Measurements from ENCODE around the gene HERPUD2. TPM values are rescaled to one million over a fixed set of nuclear protein-coding genes. Genes with fewer than 3 reads are reported as not detected.

The HERPUD2 gene
- total RNA-seq, 2 experiments from 2014 or later, result 24.9 to 25.0 TPM

DNA sequence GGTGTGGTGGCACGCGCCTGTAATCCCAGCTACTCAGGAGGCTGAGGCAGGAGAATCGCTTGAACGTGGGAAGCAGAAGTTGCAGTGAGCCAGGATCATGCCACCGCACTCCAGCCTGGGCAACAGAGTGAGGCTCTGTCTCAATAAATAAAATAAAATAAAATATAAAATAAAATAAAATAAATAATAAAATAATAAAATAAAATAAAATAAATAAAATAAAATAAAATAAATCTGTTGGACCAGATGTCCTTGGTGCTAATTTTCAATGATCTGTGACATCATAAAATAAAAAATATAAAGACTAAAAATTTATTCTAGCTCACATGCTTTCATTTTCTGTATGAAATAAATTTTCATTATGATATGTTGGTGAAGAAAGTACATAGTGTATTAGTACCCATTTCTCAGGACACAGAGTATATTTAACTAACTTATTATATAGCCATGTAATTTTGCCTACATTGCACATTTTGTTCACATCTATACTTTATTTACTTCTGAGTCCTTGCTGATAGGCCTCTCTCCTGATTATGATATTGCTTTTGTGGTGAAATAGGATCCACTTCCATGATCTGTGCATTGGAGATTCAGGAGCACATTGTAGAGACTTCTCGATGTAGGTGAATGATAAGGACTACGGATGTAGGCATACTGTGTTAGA lies 17.8 kb upstream of the HERPUD2 start:
- DNase-seq (no peak), ATAC-seq (no peak)
- H3K27ac Mint-ChIP-seq, result no peak overlapping the region
- ChIA-PET CTCF (interaction anchor here (1.0 to 3.5 kb wide), 9 partner anchors 8 to 194 kb away, joined by 3 to 42 read pairs (median 4); no protein-coding TSS in a partner anchor), POLR2A (no interaction called here)
- H3K4me3 Mint-ChIP-seq, result no peak overlapping the region
- H3K36me3 Mint-ChIP-seq (ENCODE audit: low read depth), result no peaks in the 10 kb centered on the region
- H3K4me1 Mint-ChIP-seq (ENCODE audit: low read depth), result peaks cover 21% of the 10 kb centered on the region
- intact Hi-C loops (cut with micrococcal nuclease), result no loop called here
- TF ChIP-seq, protein P1, sequence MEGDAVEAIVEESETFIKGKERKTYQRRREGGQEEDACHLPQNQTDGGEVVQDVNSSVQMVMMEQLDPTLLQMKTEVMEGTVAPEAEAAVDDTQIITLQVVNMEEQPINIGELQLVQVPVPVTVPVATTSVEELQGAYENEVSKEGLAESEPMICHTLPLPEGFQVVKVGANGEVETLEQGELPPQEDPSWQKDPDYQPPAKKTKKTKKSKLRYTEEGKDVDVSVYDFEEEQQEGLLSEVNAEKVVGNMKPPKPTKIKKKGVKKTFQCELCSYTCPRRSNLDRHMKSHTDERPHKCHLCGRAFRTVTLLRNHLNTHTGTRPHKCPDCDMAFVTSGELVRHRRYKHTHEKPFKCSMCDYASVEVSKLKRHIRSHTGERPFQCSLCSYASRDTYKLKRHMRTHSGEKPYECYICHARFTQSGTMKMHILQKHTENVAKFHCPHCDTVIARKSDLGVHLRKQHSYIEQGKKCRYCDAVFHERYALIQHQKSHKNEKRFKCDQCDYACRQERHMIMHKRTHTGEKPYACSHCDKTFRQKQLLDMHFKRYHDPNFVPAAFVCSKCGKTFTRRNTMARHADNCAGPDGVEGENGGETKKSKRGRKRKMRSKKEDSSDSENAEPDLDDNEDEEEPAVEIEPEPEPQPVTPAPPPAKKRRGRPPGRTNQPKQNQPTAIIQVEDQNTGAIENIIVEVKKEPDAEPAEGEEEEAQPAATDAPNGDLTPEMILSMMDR (IDR thresholded peaks at IDR 0.05), result no peak
- no peaks in the 10 kb centered on the region for H3K9me3 Mint-ChIP-seq
- H3K27me3 Mint-ChIP-seq, result no peaks in the 10 kb centered on the region

DNA sequence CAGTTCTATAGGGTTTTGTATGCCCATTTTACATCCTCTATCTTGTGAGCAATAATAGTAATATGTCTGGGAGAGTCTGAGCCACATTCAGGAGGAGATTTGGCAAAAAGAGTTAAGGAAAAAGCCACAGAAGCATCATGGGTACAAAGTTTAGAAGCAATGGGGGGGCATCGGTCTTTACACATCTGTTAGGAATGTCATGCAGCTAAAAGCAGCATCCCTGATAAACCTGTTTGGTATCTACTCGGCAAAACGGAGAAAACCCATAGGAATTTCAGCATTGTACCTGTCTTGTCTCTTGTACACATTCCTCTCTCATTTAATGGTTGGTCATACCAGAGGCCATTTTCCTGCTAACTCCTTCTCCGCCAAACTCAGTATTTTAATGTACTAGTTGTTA lies 12.5 kb upstream of the HERPUD2 start:
- ATAC-seq (no peak), DNase-seq (no peak)
- no peaks in the 10 kb centered on the region for H3K27me3 Mint-ChIP-seq
- no peaks in the 10 kb centered on the region for H3K36me3 Mint-ChIP-seq (ENCODE audit: low read depth)
- intact Hi-C loops (cut with micrococcal nuclease), result no loop called here
- TF ChIP-seq, protein P1 (IDR thresholded peaks at IDR 0.05), result no peak
- CTCF ChIA-PET, result interaction anchor here (0.7 to 4.0 kb wide), 4 partner anchors 11 to 200 kb away, joined by 3 to 41 read pairs (median 20); partner anchors contain the start of genes HERPUD2 and SEPTIN7
- H3K4me3 Mint-ChIP-seq, result no peak overlapping the region
- H3K9me3 Mint-ChIP-seq, result no peaks in the 10 kb centered on the region
- peaks cover 14% of the 10 kb centered on the region for H3K4me1 Mint-ChIP-seq (ENCODE audit: low read depth)
- no peak overlapping the region for H3K27ac Mint-ChIP-seq
- POLR2A ChIA-PET, result interaction anchor here (1.3 to 3.3 kb wide), 4 partner anchors 10 to 93 kb away, joined by 4 to 19 read pairs (median 6); partner anchors contain the start of genes HERPUD2 and SEPTIN7

DNA sequence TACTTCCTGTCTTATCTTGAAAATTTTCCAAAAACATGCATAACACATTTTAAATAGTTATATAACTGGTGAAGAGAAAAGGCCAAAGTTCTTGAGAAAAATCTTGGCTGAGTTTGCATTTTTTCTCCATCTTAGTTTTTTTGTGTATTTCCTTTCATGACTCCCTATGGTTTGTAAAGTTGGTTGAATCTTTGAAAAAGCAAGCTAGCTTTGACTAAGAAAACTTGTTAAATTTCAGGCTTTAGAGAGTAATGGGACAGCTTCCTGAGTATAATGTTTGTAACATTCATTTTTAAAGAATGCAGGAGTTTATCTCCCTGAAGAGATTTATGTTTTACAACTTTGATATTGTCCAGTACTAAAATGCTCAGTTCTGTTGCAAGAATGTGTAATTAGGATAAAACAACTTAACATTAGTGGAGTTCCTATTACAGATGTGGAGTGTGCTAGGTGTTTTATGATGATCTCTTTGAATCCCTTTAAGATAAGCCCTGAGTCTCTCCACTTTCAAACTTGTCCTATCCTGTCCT lies 11.1 kb upstream of the HERPUD2 start:
- TF ChIP-seq, protein P1 (IDR thresholded peaks at IDR 0.05), result no peak
- Mint-ChIP-seq H3K4me3 (no peak overlapping the region), H3K36me3 (ENCODE audit: low read depth) (no peaks in the 10 kb centered on the region), H3K4me1 (ENCODE audit: low read depth) (peaks cover 19% of the 10 kb centered on the region), H3K27me3 (no peaks in the 10 kb centered on the region), H3K27ac (no peak overlapping the region), H3K9me3 (no peaks in the 10 kb centered on the region)
- CTCF ChIA-PET, result interaction anchor here (0.8 to 3.8 kb wide), 4 partner anchors 15 to 270 kb away, joined by 3 to 12 read pairs (median 4); no protein-coding TSS in a partner anchor
- ATAC-seq (no peak), DNase-seq (no peak)
- intact Hi-C loops (cut with micrococcal nuclease), result no loop called here
- POLR2A ChIA-PET, result no interaction called here

DNA sequence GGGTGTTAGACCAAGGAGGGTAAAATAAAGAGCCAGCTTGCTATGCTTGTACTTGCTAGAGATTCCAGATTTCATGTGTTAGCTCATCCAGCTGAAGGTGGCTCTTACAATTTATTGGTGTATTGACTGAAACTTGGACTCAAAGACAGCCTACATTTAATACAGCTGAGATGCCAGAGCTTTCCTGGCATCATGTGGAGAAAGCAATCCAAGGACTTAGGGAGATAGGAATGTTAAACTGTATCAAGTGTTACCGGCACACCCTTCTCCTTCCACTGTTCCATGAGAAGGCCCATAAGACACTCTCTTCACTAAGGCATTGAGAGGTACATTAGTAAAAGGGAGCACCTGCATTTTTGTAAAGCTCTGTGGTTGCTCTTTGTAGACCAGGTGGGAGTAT lies 9.3 kb upstream of the HERPUD2 start:
- H3K4me1 Mint-ChIP-seq (ENCODE audit: low read depth), result peaks cover 22% of the 10 kb centered on the region
- CTCF ChIA-PET, result interaction anchor here (0.7 to 3.8 kb wide), 4 partner anchors 80 to 588 kb away, joined by 3 to 12 read pairs (median 4); no protein-coding TSS in a partner anchor

More for the DNA sequence above, 9.3 kb upstream of the HERPUD2 start:
- POLR2A ChIA-PET, result interaction anchor here (0.6 to 2.2 kb wide), 3 partner anchors 9 to 97 kb away, joined by 3 to 14 read pairs (median 3); partner anchors contain the start of genes HERPUD2 and SEPTIN7
- ATAC-seq (no peak), DNase-seq (no peak)
- intact Hi-C loops (cut with micrococcal nuclease), result no loop called here
- Mint-ChIP-seq H3K27me3 (no peaks in the 10 kb centered on the region), H3K4me3 (no peak overlapping the region), H3K9me3 (no peaks in the 10 kb centered on the region), H3K27ac (no peak overlapping the region), H3K36me3 (ENCODE audit: low read depth) (no peaks in the 10 kb centered on the region)
- TF ChIP-seq, protein P1 (IDR thresholded peaks at IDR 0.05), result no peak

All from activated CD8-positive, alpha-beta T cell treated with anti-CD3 and anti-CD28 coated beads for 36 hours (primary cell).